GM18502 (cell line): Measurements from ENCODE around the gene HSD3B7.
"Not testable (repeated sequence)": the region's sequence is repeated elsewhere in the genome, so short reads cannot be mapped to it uniquely, and the experiment has no call there.

Source experiments
- ATAC-seq: cut with Tn5 transposase; IDR thresholded peaks from one replicate; pipeline ENCODE4 v1.9.1; 2021; ENCODE audit warnings: mild to moderate bottlenecking; ENCODE audit not compliant: unreplicated experiment, poor library complexity

Gene HSD3B7

GRCh38 chr16:30984669-30985400 lies at the start of gene HSD3B7:
Gene HSD3B7, plus strand, starts transcription at chr16:30985207. Its CDS starts 452 bp downstream, at chr16:30985659.
- ATAC-seq: peak; percentile 50

- ATAC-seq: no peak
These were observed 47.3 kb upstream of the HSD3B7 start for GRCh38 chr16:30937692-30938091.

GRCh38 chr16:30939571-30939970 lies 45.4 kb upstream of the HSD3B7 start:
- ATAC-seq: not testable (repeated sequence)

GRCh38 chr16:30941600-30942425 lies 43.2 kb upstream of the HSD3B7 start:
- ATAC-seq: peak; percentile 86

GRCh38 chr16:30942426-30942806 lies 42.6 kb upstream of the HSD3B7 start:
- no peak for ATAC-seq

GRCh38 chr16:30944352-30944751 lies 40.7 kb upstream of the HSD3B7 start:
- ATAC-seq: no peak

GRCh38 chr16:30946671-30947540 lies 38.1 kb upstream of the HSD3B7 start:
- ATAC-seq: no peak

- ATAC-seq: no peak
These were observed 37.5 kb upstream of the HSD3B7 start for GRCh38 chr16:30947541-30947858.

GRCh38 chr16:30947859-30948666 lies 36.9 kb upstream of the HSD3B7 start:
- peak; percentile 15 for ATAC-seq

- peak; percentile 70 for ATAC-seq
These were observed 36.0 kb upstream of the HSD3B7 start, which contains the start of gene ORAI3 for GRCh38 chr16:30948667-30949649. Gene ORAI3, plus strand, starts transcription at chr16:30949068. Its CDS starts 222 bp downstream, at chr16:30949290.

GRCh38 chr16:30949650-30950515 lies 35.1 kb upstream of the HSD3B7 start:
- ATAC-seq: peak; percentile 58

- ATAC-seq: no peak
These were observed 34.4 kb upstream of the HSD3B7 start for GRCh38 chr16:30950516-30951065.

- ATAC-seq: no peak
These were observed 33.8 kb upstream of the HSD3B7 start for GRCh38 chr16:30951193-30951592.

GRCh38 chr16:30951750-30952149 lies 33.3 kb upstream of the HSD3B7 start:
- ATAC-seq: no peak

- ATAC-seq: no peak
These were observed 31.9 kb upstream of the HSD3B7 start for GRCh38 chr16:30953111-30953510.

GRCh38 chr16:30953511-30954124 lies 31.4 kb upstream of the HSD3B7 start:
- no peak for ATAC-seq

GRCh38 chr16:30954993-30955392 lies 30.0 kb upstream of the HSD3B7 start:
- ATAC-seq: no peak
